Activated effector memory CD4-positive, alpha-beta T cell treated with Interleukin-2 at 50 U/mL for 16 hours (primary cell): ENCODE measurements around the gene MYBBP1A.

Source experiments
- DNase-seq: peaks from one replicate; pipeline ENCODE4 v3.0.0-alpha.2; 2020

Gene MYBBP1A

GRCh38 chr17:4547118-4547906, 7.9 kb downstream of the MYBBP1A start:
- no peak for DNase-seq

DNA sequence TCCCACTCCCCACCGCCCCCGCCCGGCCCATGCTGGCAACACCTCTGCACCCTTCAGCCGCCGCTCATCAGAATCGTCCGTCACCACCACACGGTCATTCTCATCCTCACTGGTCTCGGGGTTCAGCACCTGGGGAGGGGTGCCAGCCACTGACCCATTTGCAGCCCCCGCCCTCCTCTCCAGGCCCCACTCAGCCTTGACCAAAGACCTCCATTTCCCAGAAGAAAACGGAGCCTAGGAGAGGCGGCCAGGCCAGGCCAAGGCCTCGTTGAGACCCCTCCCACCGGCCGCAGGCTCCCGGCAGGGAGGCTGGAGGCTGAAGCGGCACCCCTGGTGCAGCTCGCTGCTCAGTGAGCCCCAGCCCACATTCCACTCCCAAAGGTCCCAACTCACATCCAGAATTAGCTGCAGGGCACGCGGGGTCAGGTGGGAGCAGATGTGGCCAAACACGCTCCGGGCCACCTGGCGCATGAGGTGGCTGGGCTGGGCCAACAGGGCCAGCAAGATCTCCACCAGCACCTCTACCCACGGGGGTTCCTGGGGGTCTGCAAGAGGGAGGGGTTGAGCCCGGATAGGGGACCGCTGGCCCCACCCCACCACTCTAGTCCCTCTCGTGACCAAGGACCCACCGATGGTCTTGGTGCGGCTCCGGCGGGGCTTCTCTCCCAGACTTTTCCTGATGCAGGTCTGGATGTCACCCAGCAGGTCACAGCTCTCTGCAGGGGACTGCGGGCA, 9.8 kb downstream of the MYBBP1A start:
- no peak for DNase-seq

DNA sequence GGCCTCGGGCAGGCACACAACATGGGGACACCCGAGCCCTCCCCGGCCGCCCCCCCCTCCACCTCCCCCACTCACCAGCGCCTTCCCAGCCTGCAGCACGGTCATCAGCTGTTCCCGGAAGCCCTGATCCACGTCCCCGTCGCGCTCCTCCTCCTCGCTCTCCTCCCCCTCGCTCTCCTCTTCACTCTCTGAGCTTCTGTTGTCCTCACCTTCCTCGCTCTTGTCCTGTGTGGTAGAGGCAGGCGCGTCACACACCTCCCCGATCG, 10.3 kb downstream of the MYBBP1A start:
- no peak for DNase-seq

- no peak for DNase-seq
Measured at GRCh38 chr17:4544135-4544950, 10.8 kb downstream of the MYBBP1A start.

DNA sequence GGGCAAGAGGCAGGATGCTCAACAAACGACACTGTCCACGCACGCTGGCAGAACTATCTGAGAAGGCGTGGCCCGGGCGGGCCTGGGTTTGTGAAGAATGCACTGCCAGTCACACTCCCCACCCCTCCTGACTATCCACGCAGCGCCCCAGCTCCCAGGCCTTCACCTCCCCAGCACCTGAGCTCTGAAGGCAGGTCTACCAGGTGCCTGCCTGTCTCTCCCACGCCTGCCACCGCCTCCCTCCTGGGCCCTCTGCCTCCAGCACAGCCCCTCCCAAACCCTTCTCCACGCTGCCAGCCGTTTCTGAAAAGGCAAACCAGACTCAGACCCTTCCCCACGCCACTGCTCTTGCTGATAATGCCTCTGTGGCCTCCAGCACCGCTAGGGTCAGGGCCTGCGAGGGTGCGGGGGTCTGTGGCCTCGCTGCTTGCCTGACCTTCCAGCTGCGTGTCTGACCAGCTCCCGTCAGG, 11.6 kb downstream of the MYBBP1A start:
- DNase-seq: no peak

GRCh38 chr17:4542726-4543191, 12.4 kb downstream of the MYBBP1A start:
- DNase-seq: no peak

- no peak for DNase-seq
Measured at GRCh38 chr17:4542003-4542725, 13.0 kb downstream of the MYBBP1A start.

GRCh38 chr17:4541328-4542002, 13.7 kb downstream of the MYBBP1A start:
- no peak for DNase-seq

- no peak for DNase-seq
Measured at GRCh38 chr17:4540687-4541327, 14.4 kb downstream of the MYBBP1A start.

DNA sequence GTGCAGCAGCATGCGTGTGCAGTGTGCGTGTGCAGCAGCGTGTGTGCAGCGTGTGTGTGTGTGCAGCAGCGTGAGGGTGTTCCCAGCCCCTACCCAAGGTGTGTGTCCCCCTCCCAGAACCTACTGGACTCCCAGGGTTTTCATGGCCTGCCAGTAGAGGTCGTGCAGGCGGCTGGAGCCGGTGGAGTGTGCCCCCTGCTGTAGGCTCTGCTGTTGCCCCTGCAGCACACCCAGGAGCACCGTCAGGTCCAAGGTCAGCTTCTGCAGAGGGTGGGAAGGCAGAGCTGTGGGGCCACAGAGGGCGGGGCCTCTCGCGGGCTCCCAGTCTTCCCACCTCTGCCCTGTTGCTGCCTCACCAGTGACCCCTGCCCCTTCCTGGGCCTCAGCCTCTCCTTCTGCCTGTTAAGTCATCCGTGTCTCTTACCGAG, 14.9 kb downstream of the MYBBP1A start:
- DNase-seq: no peak

DNA sequence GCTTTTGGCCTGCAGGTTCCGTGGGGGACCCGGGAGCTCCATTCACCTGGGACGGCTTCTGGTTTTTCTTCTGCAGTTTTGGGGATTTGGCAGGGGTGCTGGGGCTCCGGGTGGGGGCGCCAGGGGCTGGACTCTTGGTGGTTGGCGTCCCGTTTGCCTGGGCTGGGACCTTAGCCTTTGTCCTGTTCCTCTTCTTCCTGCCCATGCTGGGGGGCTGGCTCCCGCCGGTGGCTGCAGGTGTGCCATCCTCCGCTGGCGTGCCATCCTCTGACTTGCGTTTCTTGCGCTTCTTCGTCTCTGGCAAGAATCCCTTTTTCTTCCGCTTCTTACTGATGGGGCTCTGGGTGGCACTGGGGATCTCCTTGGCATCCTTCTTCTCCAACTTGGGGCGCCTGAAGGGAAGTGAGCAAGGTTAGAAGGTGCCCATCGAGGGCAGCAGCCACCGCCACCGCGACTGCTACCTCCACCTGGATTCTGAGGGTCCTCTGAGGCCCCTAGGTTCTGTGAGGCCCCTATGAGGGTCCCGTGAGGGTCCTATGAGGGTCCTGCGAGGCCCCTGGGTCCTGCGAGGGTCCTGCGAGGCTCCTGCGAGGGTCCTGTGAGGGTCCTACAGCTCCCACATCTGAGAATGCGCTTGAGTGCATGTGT, 15.5 kb downstream of the MYBBP1A start:
- DNase-seq: no peak

DNA sequence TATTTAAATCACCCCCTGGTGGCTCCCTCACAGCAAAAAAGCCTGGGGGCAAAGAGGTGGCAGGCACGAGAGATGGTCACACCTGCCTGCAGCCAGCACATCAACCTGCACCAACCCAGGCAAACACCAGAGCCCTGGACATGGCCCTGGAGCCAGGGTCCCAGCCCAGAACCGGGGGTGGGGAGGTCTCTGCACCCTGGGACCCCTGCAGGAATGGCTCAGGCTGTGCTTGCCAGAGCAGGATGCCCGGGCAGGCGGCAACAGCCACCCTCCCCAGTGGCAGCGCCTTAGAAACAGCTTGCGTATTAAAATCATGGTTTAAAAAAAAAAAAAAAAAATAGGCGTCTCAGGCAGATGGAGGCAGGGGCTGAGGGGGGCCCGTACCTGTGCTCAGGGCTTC, 16.2 kb downstream of the MYBBP1A start:
- no peak for DNase-seq

GRCh38 chr17:4538236-4539002, 16.8 kb downstream of the MYBBP1A start:
- DNase-seq: no peak

GRCh38 chr17:4537451-4538235, 17.5 kb downstream of the MYBBP1A start:
- DNase-seq: no peak

- no peak for DNase-seq
Measured at GRCh38 chr17:4536742-4537411, 18.3 kb downstream of the MYBBP1A start.

DNA sequence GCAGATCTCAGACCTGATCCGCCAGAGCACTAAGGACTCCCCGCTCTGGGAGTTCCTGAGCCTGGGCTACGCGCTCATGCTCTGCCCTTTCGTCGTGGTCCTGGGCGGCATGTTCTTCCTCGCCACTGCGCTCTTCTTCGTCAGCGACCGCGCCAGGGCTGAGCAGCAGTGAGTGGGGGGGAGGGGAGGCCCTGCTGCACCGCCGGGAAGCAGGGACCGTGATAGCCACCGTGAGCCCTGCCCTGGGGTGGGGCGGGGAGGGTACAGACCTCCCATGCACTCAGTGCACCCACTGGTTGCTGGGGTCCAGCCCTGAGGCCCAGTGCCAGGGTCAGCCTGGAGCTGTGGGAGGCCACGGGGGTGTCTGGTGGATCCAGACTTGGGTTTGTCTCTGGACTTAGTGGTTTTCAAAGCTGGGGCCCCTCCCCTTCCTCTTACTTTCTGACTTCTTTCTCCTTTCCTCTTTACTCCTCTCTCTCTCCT, 18.9 kb downstream of the MYBBP1A start:
- DNase-seq: no peak

- no peak for DNase-seq
Measured at GRCh38 chr17:4535667-4536258, 19.4 kb downstream of the MYBBP1A start.

GRCh38 chr17:4534928-4535666, 20.1 kb downstream of the MYBBP1A start:
- DNase-seq: no peak
